ENCODE results near the gene ZNF117.
"Not testable (repeated sequence)": the region's sequence is repeated elsewhere in the genome, so short reads cannot be mapped to it uniquely, and the experiment has no call there.

Gene ZNF117

DNA sequence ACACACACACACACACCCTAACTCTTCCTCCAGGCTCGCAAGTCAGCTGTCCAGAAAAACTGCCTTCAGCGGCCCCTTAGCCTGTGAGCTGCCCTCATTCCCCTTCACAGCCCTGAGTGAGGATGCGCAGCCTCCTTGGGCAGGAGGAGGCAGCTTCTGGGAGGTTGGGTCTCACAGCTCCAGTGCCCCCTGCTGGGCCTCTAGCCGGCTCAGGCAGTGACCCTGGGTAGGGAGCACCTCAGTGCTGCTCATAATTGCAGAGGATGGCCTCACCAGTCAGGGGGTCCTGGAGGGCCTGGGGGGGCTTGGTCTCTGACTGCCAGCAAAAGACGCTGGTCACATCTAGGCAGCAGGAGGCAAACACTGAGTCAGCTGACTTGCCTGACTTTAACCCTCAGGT lies 44.1 kb downstream of the ZNF117 start:
- Histone ChIP-seq H3K9me3 (ENCODE audit: insufficient read depth, low read depth, low read length) (no peaks in the 10 kb centered on the region), H3F3A (ENCODE audit: low read depth) (no peaks in the 10 kb centered on the region), H3K4me2 (ENCODE audit: low read depth, low read length, poor library complexity, severe bottlenecking) (no peak overlapping the region), H2AFZ (ENCODE audit: low read length) (no peak overlapping the region), H3K4me3 (ENCODE audit: low read length, poor library complexity, severe bottlenecking) (no peak overlapping the region), H3K27me3 (ENCODE audit: insufficient read depth, low read length, poor library complexity, severe bottlenecking) (no peaks in the 10 kb centered on the region), H4K20me1 (ENCODE audit: insufficient read depth, low read length, poor library complexity, severe bottlenecking) (no peaks in the 10 kb centered on the region), H3K4me1 (ENCODE audit: insufficient read depth, low read length, poor library complexity, severe bottlenecking) (no peaks in the 10 kb centered on the region), H3K9me2 (replicated peaks; ENCODE audit: low read depth, low read length) (no peaks in the 10 kb centered on the region), H3K36me3 (ENCODE audit: insufficient read depth, low read length) (no peaks in the 10 kb centered on the region), H3K79me2 (ENCODE audit: insufficient read depth, low read length) (no peaks in the 10 kb centered on the region), H3K9ac (ENCODE audit: low read depth, low read length, poor library complexity, severe bottlenecking) (no peak overlapping the region)
- TF ChIP-seq, protein P1, sequence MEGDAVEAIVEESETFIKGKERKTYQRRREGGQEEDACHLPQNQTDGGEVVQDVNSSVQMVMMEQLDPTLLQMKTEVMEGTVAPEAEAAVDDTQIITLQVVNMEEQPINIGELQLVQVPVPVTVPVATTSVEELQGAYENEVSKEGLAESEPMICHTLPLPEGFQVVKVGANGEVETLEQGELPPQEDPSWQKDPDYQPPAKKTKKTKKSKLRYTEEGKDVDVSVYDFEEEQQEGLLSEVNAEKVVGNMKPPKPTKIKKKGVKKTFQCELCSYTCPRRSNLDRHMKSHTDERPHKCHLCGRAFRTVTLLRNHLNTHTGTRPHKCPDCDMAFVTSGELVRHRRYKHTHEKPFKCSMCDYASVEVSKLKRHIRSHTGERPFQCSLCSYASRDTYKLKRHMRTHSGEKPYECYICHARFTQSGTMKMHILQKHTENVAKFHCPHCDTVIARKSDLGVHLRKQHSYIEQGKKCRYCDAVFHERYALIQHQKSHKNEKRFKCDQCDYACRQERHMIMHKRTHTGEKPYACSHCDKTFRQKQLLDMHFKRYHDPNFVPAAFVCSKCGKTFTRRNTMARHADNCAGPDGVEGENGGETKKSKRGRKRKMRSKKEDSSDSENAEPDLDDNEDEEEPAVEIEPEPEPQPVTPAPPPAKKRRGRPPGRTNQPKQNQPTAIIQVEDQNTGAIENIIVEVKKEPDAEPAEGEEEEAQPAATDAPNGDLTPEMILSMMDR (conservative IDR thresholded peaks at IDR 0.05; ENCODE audit: low read length): peak; percentile 59
- no peak for TF ChIP-seq EZH2phosphoT487 (IDR thresholded peaks at IDR 0.05; ENCODE audit: borderline replicate concordance)

DNA sequence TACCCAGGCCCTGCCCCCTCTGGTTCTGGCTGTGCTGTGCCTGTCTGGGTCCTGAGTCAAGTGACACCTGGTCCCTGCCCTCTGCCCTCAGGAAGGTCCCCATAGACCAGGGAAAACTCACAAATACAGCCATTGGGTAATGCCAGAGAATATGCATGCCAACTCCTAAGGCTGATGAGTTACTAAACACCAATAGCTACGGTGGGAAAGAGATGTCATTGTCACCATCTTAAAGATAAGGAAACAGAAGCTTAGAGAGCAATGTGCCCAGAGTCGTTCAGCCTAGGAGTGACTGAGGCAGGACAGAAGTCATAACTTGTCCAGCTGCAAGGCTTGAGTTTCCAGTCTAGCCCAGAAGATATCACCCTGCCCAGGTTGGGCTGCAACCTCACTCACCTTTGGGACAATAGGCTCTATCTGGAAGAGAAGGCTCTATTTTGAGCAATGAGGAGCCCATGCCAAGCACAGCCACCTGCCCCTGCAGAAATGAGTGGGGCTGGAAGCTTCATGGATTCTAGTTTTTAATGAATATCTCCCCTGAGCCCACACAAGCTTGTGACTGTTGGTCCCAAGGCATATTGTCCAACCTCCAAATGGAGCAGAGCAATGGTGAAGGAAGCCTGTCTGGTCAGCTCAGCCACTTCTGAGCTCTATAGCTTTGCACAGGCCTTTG lies 45.2 kb downstream of the ZNF117 start:
- Histone ChIP-seq H3K79me2 (ENCODE audit: insufficient read depth, low read length) (no peaks in the 10 kb centered on the region), H3K4me1 (ENCODE audit: insufficient read depth, low read length, poor library complexity, severe bottlenecking) (no peaks in the 10 kb centered on the region), H3K4me3 (ENCODE audit: low read length, poor library complexity, severe bottlenecking) (no peak overlapping the region), H3K4me2 (ENCODE audit: low read depth, low read length, poor library complexity, severe bottlenecking) (no peak overlapping the region), H2AFZ (ENCODE audit: low read length) (no peak overlapping the region), H3F3A (ENCODE audit: low read depth) (no peaks in the 10 kb centered on the region), H4K20me1 (ENCODE audit: insufficient read depth, low read length, poor library complexity, severe bottlenecking) (no peaks in the 10 kb centered on the region), H3K27me3 (ENCODE audit: insufficient read depth, low read length, poor library complexity, severe bottlenecking) (no peaks in the 10 kb centered on the region), H3K9me2 (replicated peaks; ENCODE audit: low read depth, low read length) (no peaks in the 10 kb centered on the region), H3K36me3 (ENCODE audit: insufficient read depth, low read length) (no peaks in the 10 kb centered on the region), H3K9ac (ENCODE audit: low read depth, low read length, poor library complexity, severe bottlenecking) (no peak overlapping the region), H3K9me3 (ENCODE audit: insufficient read depth, low read depth, low read length) (no peaks in the 10 kb centered on the region)
- no peak for TF ChIP-seq EZH2phosphoT487 (IDR thresholded peaks at IDR 0.05; ENCODE audit: borderline replicate concordance)
- TF ChIP-seq, protein P1 (conservative IDR thresholded peaks at IDR 0.05; ENCODE audit: low read length): no peak

DNA sequence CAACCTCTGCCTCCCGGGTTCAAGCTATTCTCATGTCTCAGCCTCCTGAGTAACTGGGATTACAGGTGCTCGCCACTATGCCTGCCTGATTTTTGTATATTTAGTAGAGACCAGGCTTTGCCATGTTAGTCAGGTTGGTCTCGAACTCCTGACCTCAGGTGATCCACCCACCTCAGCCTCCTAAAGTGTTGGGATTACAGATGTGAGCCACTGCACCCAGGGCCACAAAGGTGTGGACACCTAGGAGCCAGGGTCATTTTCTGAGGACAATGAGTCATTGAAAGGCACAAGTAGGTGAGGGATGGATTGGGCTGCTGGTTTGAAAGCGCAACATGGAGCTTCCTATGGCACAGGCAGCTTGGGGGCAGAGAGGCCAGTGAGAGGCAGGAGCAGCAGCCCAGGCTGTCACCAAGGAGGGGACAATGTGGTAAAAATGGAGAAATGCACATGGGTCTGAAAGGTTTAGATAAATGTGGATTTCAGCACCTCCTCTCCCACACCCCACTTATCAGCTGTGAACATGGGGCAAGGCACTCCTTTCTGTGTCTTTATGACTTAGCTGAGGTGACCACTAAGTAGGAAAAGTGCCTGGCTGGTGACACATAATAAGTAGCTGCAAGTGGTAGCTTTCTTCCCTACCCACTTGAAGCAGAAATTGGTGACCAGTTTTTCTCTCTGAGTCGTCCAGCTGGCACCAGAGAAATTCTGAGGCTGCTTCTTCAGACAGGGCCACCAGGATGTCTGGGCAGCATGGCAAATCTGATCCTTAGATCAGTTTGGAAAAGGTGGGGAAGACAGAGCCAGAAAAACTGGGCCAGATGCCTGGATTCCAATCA lies 46.0 kb downstream of the ZNF117 start:
- not testable (repeated sequence) for H3K9me2 ChIP-seq (replicated peaks; ENCODE audit: low read depth, low read length)

DNA sequence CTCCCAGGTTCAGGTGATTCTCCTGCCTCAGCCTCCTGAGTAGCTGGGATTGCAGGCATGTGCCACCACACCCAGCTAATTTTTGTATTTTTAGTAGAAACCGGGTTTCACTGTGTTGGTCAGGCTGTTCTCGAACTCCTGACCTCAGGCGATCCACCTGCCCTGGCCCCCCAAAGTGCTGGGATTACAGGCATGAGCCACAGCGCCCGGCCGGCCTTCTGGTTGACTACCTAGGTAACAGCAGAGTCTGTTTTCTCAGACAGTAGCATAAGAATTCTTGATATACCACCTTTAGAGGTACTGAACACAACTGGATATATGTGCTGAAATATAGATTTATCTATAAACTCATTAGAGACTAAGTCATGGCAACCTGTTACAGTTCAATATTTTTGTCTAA lies 50.8 kb downstream of the ZNF117 start:
- H3K79me2 ChIP-seq (ENCODE audit: insufficient read depth, low read length); H3F3A ChIP-seq (ENCODE audit: low read depth); H4K20me1 ChIP-seq (ENCODE audit: insufficient read depth, low read length, poor library complexity, severe bottlenecking); H3K9me2 ChIP-seq (replicated peaks; ENCODE audit: low read depth, low read length); H3K36me3 ChIP-seq (ENCODE audit: insufficient read depth, low read length); H3K4me3 ChIP-seq (ENCODE audit: low read length, poor library complexity, severe bottlenecking); H3K4me1 ChIP-seq (ENCODE audit: insufficient read depth, low read length, poor library complexity, severe bottlenecking); H3K4me2 ChIP-seq (ENCODE audit: low read depth, low read length, poor library complexity, severe bottlenecking); H3K27me3 ChIP-seq (ENCODE audit: insufficient read depth, low read length, poor library complexity, severe bottlenecking); H3K9ac ChIP-seq (ENCODE audit: low read depth, low read length, poor library complexity, severe bottlenecking); H3K9me3 ChIP-seq (ENCODE audit: insufficient read depth, low read depth, low read length); H2AFZ ChIP-seq (ENCODE audit: low read length): not testable (repeated sequence)

More for the DNA sequence above, 46.0 kb downstream of the ZNF117 start:
- H3K79me2 ChIP-seq (ENCODE audit: insufficient read depth, low read length); H3K36me3 ChIP-seq (ENCODE audit: insufficient read depth, low read length); H3K9ac ChIP-seq (ENCODE audit: low read depth, low read length, poor library complexity, severe bottlenecking); H3K9me3 ChIP-seq (ENCODE audit: insufficient read depth, low read depth, low read length); H3K4me3 ChIP-seq (ENCODE audit: low read length, poor library complexity, severe bottlenecking); H3K4me2 ChIP-seq (ENCODE audit: low read depth, low read length, poor library complexity, severe bottlenecking); H3K4me1 ChIP-seq (ENCODE audit: insufficient read depth, low read length, poor library complexity, severe bottlenecking); H3F3A ChIP-seq (ENCODE audit: low read depth); H3K27me3 ChIP-seq (ENCODE audit: insufficient read depth, low read length, poor library complexity, severe bottlenecking); H2AFZ ChIP-seq (ENCODE audit: low read length); H4K20me1 ChIP-seq (ENCODE audit: insufficient read depth, low read length, poor library complexity, severe bottlenecking): not testable (repeated sequence)
